Neural cell (in vitro differentiated cells): ENCODE measurements around the gene EPB41. TPM values are rescaled to one million over a fixed set of nuclear protein-coding genes. Genes with fewer than 3 reads are reported as not detected.
"Not testable (repeated sequence)": the region's sequence is repeated elsewhere in the genome, so short reads cannot be mapped to it uniquely, and the experiment has no call there.

Experiments used
- H2AFZ ChIP-seq: fragments of 200-600, 300-800 bp; sonication (generic), shearing (Covaris generic); 2 replicates; pipeline ENCODE4 v1.6.0; 2014; ENCODE audit warnings: low read depth, mild to moderate bottlenecking, antibody characterized with exemption, low read length, moderate library complexity
- H3F3A ChIP-seq: fragments of 200-600 bp; shearing (Covaris generic); 2 replicates; pipeline ENCODE4 v1.6.1; 2016; ENCODE audit warnings: mild to moderate bottlenecking, moderate library complexity, mixed read lengths, antibody characterized with exemption, low read length; ENCODE audit not compliant: insufficient read depth, poor library complexity, severe bottlenecking
- H3K27ac ChIP-seq: fragments of 200-600, 300-800 bp; sonication (generic), shearing (Covaris generic); 2 replicates; pipeline ENCODE4 v1.5.1; 2014; ENCODE audit warnings: mild to moderate bottlenecking, low read length, moderate library complexity
- H3K27me3 ChIP-seq: fragments of 300-800, 200-600 bp; sonication (generic), shearing (Covaris generic); 2 replicates; pipeline ENCODE4 v1.6.0; 2014; ENCODE audit warnings: mild to moderate bottlenecking, low read depth, low read length, moderate library complexity; ENCODE audit not compliant: insufficient read depth
- H3K36me3 ChIP-seq: fragments of 300-800, 200-600 bp; sonication (generic), shearing (Covaris generic); 2 replicates; pipeline ENCODE4 v1.5.1; 2014; ENCODE audit warnings: mild to moderate bottlenecking, antibody characterized with exemption, low read length, moderate library complexity; ENCODE audit not compliant: insufficient read depth
- H3K4me2 ChIP-seq: fragments of 300-800, 200-600 bp; sonication (generic), shearing (Covaris generic); 2 replicates; pipeline ENCODE4 v1.6.0; 2014; ENCODE audit warnings: mild to moderate bottlenecking, low read length
- H3K4me3 ChIP-seq: fragments of 300-800, 200-600 bp; sonication (generic), shearing (Covaris generic); 2 replicates; pipeline ENCODE4 v1.5.1; 2014; ENCODE audit warnings: mild to moderate bottlenecking, low read length, moderate library complexity
- H3K79me2 ChIP-seq: fragments of 200-600 bp; shearing (Covaris generic); replicated peaks from 2 replicates; pipeline ENCODE4 v1.6.0; 2014; ENCODE audit warnings: mild to moderate bottlenecking, low read length, moderate library complexity; ENCODE audit not compliant: insufficient read depth
- H3K9ac ChIP-seq: fragments of 300-800, 200-600 bp; sonication (generic), shearing (Covaris generic); 2 replicates; pipeline ENCODE4 v1.6.1; 2016; ENCODE audit warnings: mild to moderate bottlenecking, low read length, mixed read lengths
- H3K9me2 ChIP-seq: fragments of 200-600 bp; shearing (Covaris generic); 2 replicates; pipeline ENCODE4 v1.6.1; 2016; ENCODE audit warnings: mild to moderate bottlenecking, low read length, mixed read lengths; ENCODE audit not compliant: insufficient read depth
- H3K9me3 ChIP-seq: fragments of 200-600, 300-800 bp; sonication (generic), shearing (Covaris generic); 2 replicates; pipeline ENCODE4 v1.6.1; 2016; ENCODE audit warnings: mild to moderate bottlenecking, mixed run types, low read length, moderate library complexity, mixed read lengths
- H4K20me1 ChIP-seq: fragments of 200-600 bp; shearing (Covaris generic); 2 replicates; pipeline ENCODE4 v1.6.1; 2016; ENCODE audit warnings: mild to moderate bottlenecking, mixed run types; ENCODE audit not compliant: insufficient read depth
- CTCF ChIP-seq: fragments of 450-650 bp; IDR thresholded peaks from 2 replicates; pipeline ENCODE4 v1.5.1; 2014; ENCODE audit warnings: antibody characterized with exemption, mild to moderate bottlenecking, moderate library complexity; ENCODE audit not compliant: poor library complexity, severe bottlenecking
- EP300 ChIP-seq: fragments of 450-650 bp; conservative IDR thresholded peaks from 2 replicates; pipeline ENCODE4 v1.6.1; 2014; ENCODE audit warnings: antibody characterized with exemption, mild to moderate bottlenecking, moderate library complexity; ENCODE audit not compliant: poor library complexity, severe bottlenecking
- EZH2 ChIP-seq: fragments of 200-600, 300-800 bp; shearing (Covaris generic), sonication (generic); IDR thresholded peaks from 2 replicates; pipeline ENCODE4 v1.6.1; 2014; ENCODE audit warnings: antibody characterized with exemption, low read length, borderline replicate concordance, mild to moderate bottlenecking; ENCODE audit not compliant: insufficient read depth, poor library complexity, severe bottlenecking
- MXI1 ChIP-seq: fragments of 450-650 bp; conservative IDR thresholded peaks from 2 replicates; pipeline ENCODE4 v1.6.1; 2014; ENCODE audit warnings: antibody characterized with exemption, mild to moderate bottlenecking; ENCODE audit not compliant: poor library complexity, severe bottlenecking
- POLR2AphosphoS5 ChIP-seq: IDR thresholded peaks from 2 replicates; pipeline ENCODE4 v1.6.1; 2012
- RAD21 ChIP-seq: fragments of 450-650 bp; conservative IDR thresholded peaks from 2 replicates; pipeline ENCODE4 v1.6.1; 2014; ENCODE audit warnings: antibody characterized with exemption, mild to moderate bottlenecking, moderate library complexity
- REST ChIP-seq: IDR thresholded peaks from 2 replicates; pipeline ENCODE4 v1.6.1; 2012; ENCODE audit warnings: borderline replicate concordance
- SMC3 ChIP-seq: fragments of 450-650 bp; conservative IDR thresholded peaks from 2 replicates; pipeline ENCODE4 v1.6.1; 2014; ENCODE audit warnings: antibody characterized with exemption, mild to moderate bottlenecking, moderate library complexity; ENCODE audit not compliant: poor library complexity
- TAF1 ChIP-seq: IDR thresholded peaks from 2 replicates; pipeline ENCODE4 v1.6.1; 2012; ENCODE audit warnings: low read depth
- polyA plus RNA-seq: library from polyadenylated mRNA; depleted of rRNA; stranded (reverse); fragments of >200 nt; gene quantifications from 2 replicates; pipeline ENCODE4 v1.2.3, GENCODE V29; 2014

Gene EPB41
- polyA plus RNA-seq, 1 donor from 2014 or later: 62.0 TPM

DNA sequence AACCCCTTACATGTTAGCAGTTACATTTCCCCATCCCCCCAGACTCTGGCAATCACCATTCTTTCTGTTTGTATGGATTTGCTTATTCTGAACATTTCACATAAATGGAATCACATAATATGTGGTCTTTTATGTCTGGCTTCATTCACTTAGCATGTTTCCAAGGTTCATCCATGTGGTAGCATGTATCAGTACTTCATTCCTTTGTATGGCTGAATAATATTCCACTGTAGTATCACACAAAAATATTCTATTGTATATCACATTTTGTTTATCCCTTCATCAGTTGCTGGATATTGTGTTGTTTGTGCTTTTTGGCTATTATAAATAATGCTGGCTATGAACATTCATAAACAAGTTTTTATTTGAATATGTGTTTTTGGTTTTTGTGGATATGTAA, 22.2 kb downstream of the EPB41 start:
- no peak overlapping the region for H3K27ac ChIP-seq
- TF ChIP-seq SMC3 (no peak), EZH2 (no peak)
- H3K27me3 ChIP-seq: no peaks in the 10 kb centered on the region
- no peaks in the 10 kb centered on the region for H3K36me3 ChIP-seq
- H3K9me3 ChIP-seq: no peaks in the 10 kb centered on the region
- H3K79me2 ChIP-seq: peaks cover 70% of the 10 kb centered on the region
- no peak overlapping the region for H3K9ac ChIP-seq
- H3F3A ChIP-seq: no peaks in the 10 kb centered on the region
- no peak overlapping the region for H3K4me3 ChIP-seq
- H2AFZ ChIP-seq: no peak overlapping the region
- H3K4me2 ChIP-seq: no peak overlapping the region
- no peaks in the 10 kb centered on the region for H3K9me2 ChIP-seq
- H4K20me1 ChIP-seq: no peaks in the 10 kb centered on the region

GRCh38 chr1:28943581-28943980, 29.2 kb downstream of the EPB41 start:
- H2AFZ ChIP-seq, H3K9me3 ChIP-seq, H3K27ac ChIP-seq, H3K9me2 ChIP-seq, H4K20me1 ChIP-seq, H3K4me2 ChIP-seq, H3K36me3 ChIP-seq, H3K27me3 ChIP-seq, H3F3A ChIP-seq, H3K4me3 ChIP-seq, H3K9ac ChIP-seq: not testable (repeated sequence)
- H3K79me2 ChIP-seq: peaks cover 38% of the 10 kb centered on the region

DNA sequence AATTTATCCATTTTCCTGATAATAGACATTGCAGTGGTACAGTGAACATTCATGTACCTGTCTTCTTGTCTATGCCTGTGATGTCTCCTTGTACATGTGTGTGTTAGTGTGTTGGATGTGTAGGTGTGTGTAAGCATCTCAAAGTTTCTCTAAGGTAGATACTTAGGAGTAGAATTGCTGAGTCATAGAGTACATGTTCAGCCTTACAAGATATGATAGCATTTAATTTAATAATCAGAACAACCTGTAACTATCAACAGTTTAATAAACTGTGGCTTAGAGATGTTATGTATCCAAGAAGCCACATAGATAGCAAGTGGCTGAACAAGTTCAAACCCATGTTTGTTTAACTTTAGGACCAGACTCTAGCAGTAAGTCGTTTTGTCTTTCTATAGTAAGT, 35.6 kb downstream of the EPB41 start:
- H3K27me3 ChIP-seq: no peaks in the 10 kb centered on the region
- no peak overlapping the region for H3K27ac ChIP-seq
- no peaks in the 10 kb centered on the region for H3K9me2 ChIP-seq
- H4K20me1 ChIP-seq: no peaks in the 10 kb centered on the region
- no peak overlapping the region for H3K9ac ChIP-seq
- no peaks in the 10 kb centered on the region for H3F3A ChIP-seq
- no peaks in the 10 kb centered on the region for H3K36me3 ChIP-seq
- TF ChIP-seq POLR2AphosphoS5 (no peak), RAD21 (no peak), MXI1 (no peak), EZH2 (no peak), SMC3 (no peak), TAF1 (no peak), CTCF (no peak), EP300 (no peak)
- H3K79me2 ChIP-seq: peaks cover 11% of the 10 kb centered on the region
- H3K9me3 ChIP-seq: no peaks in the 10 kb centered on the region
- H3K4me3 ChIP-seq: no peak overlapping the region
- H3K4me2 ChIP-seq: no peak overlapping the region
- no peak overlapping the region for H2AFZ ChIP-seq

DNA sequence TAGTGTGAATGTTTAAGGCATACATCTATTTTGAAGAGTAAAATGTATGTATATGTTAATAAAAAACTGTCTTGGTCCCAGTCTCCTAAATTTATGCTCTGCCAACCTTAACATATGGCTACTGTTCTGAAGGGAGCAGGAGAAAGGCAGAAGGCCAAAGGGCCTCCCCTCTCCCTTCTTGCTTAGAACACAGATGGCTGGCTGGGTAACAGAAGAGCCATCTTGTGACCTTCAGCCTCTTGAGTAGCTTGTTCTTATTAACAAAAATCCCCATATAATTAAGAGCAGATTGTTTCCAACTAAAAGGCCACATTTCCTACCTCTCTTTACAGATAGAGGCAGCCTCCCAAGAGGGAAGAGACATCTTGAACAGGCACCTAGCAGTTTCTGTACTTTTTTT, 36.1 kb downstream of the EPB41 start:
- H3K36me3 ChIP-seq: no peaks in the 10 kb centered on the region

More for the DNA sequence above, 36.1 kb downstream of the EPB41 start:
- Histone ChIP-seq H3K9ac (no peak overlapping the region), H3K27ac (no peak overlapping the region), H2AFZ (no peak overlapping the region), H4K20me1 (no peaks in the 10 kb centered on the region), H3K79me2 (peaks cover 11% of the 10 kb centered on the region), H3K4me3 (no peak overlapping the region), H3K4me2 (no peak overlapping the region), H3K9me2 (no peaks in the 10 kb centered on the region), H3K27me3 (no peaks in the 10 kb centered on the region), H3K9me3 (no peaks in the 10 kb centered on the region), H3F3A (no peaks in the 10 kb centered on the region)
- TF ChIP-seq TAF1 (no peak), REST (no peak), SMC3 (no peak), POLR2AphosphoS5 (no peak), CTCF (no peak), EZH2 (no peak), EP300 (no peak), RAD21 (no peak), MXI1 (no peak)
